IMR-90 (cell line): ENCODE data around the gene SLC38A3. TPM values are rescaled to one million over a fixed set of nuclear protein-coding genes. Genes with fewer than 3 reads are reported as not detected.

Experiments used
- ATAC-seq: fragments of 200-7000 bp; cut with Tn5 transposase; 2 replicates; pipeline ENCODE4 v1.9.1; 2020; ENCODE audit warnings: low read depth, mild to moderate bottlenecking, moderate library complexity
- BruUV-seq: library from RNA; stranded (reverse); fragments of 400-500 nt; replicated peaks from 2 replicates; lab custom pipeline; 2021; lab: Mats Ljungman, UMichigan
- CTCF ChIA-PET: fragments of 300-600 bp; formaldehyde crosslinking; extraction: SDS; loops from one replicate; lab custom pipeline; 2021; ENCODE audit warnings: antibody characterized with exemption; lab: Yijun Ruan, JAX
- POLR2A ChIA-PET: fragments of 300-600 bp; sonication (Branson Sonifier 250); formaldehyde crosslinking; loops from one replicate; lab custom pipeline; 2022; ENCODE audit warnings: antibody characterized with exemption; ENCODE audit not compliant: unreplicated experiment; lab: Charles Lee
- DNase-seq: peaks from one replicate; pipeline ENCODE4 v3.0.0; 2013
- H2AFZ ChIP-seq: replicated peaks from 2 replicates; pipeline ENCODE3; 2013; ENCODE audit warnings: low read length, mild to moderate bottlenecking; ENCODE audit not compliant: poor library complexity
- H2AK5ac ChIP-seq: 2 replicates; pipeline ENCODE4 v1.6.1; 2013; ENCODE audit warnings: low read depth, low read length, inconsistent platforms
- H2AK9ac ChIP-seq: replicated peaks from 2 replicates; pipeline ENCODE3; 2013; ENCODE audit warnings: mild to moderate bottlenecking, low read depth, low read length, moderate library complexity; ENCODE audit not compliant: poor library complexity
- H2BK120ac ChIP-seq: 2 replicates; pipeline ENCODE4 v1.6.1; 2013; ENCODE audit warnings: low read depth, low read length, inconsistent platforms
- H2BK15ac ChIP-seq: 3 replicates; pipeline ENCODE4 v1.6.1; 2013; ENCODE audit warnings: low read depth, low read length, inconsistent platforms
- H2BK20ac ChIP-seq: 2 replicates; pipeline ENCODE4 v1.6.1; 2013; ENCODE audit warnings: low read depth, mild to moderate bottlenecking, inconsistent platforms, low read length, moderate library complexity
- H2BK5ac ChIP-seq: 2 replicates; pipeline ENCODE4 v1.6.1; 2013; ENCODE audit warnings: mild to moderate bottlenecking, low read depth, low read length, inconsistent platforms; ENCODE audit not compliant: poor library complexity, severe bottlenecking
- H3K14ac ChIP-seq: replicated peaks from 2 replicates; pipeline ENCODE4 v1.6.1; 2013; ENCODE audit warnings: low read depth, low read length, inconsistent platforms
- H3K18ac ChIP-seq: 2 replicates; pipeline ENCODE4 v1.6.1; 2013; ENCODE audit warnings: low read depth, low read length, control low read depth
- H3K23ac ChIP-seq: 2 replicates; pipeline ENCODE4 v1.6.1; 2013; ENCODE audit warnings: low read depth, low read length, inconsistent platforms
- H3K27ac ChIP-seq: 2 replicates; pipeline ENCODE4 v1.5.1; 2013; ENCODE audit warnings: mild to moderate bottlenecking, control low read depth, low read length; ENCODE audit not compliant: insufficient read depth
- H3K27me3 ChIP-seq: 2 replicates; pipeline ENCODE4 v1.6.1; 2013; ENCODE audit warnings: low read length; ENCODE audit not compliant: control insufficient read depth, insufficient read depth
- H3K36me3 ChIP-seq: 2 replicates; pipeline ENCODE4 v1.6.1; 2013; ENCODE audit warnings: low read length, mixed read lengths; ENCODE audit not compliant: control insufficient read depth, insufficient read depth
- H3K4ac ChIP-seq: 2 replicates; pipeline ENCODE4 v1.6.1; 2013; ENCODE audit warnings: low read depth, low read length, inconsistent platforms
- H3K4me1 ChIP-seq: 2 replicates; pipeline ENCODE4 v1.6.1; 2013; ENCODE audit warnings: low read length, mixed read lengths; ENCODE audit not compliant: control insufficient read depth, insufficient read depth
- H3K4me2 ChIP-seq: 2 replicates; pipeline ENCODE4 v1.6.1; 2013; ENCODE audit warnings: low read depth, mild to moderate bottlenecking, control low read depth, low read length, moderate library complexity
- H3K4me3 ChIP-seq: 2 replicates; pipeline ENCODE4 v1.5.1; 2013; ENCODE audit warnings: low read depth, mild to moderate bottlenecking, control low read depth, low read length, moderate library complexity; ENCODE audit not compliant: insufficient read depth
- H3K56ac ChIP-seq: 2 replicates; pipeline ENCODE4 v1.6.1; 2013; ENCODE audit warnings: low read length, inconsistent platforms; ENCODE audit not compliant: insufficient read depth; ENCODE audit errors: extremely low read depth
- H3K79me1 ChIP-seq, 2 experiments: 2 replicates each; pipeline ENCODE4 v1.6.1; 2013; ENCODE audit warnings: low read length in 2 of 2, inconsistent platforms in 1 of 2, low read depth in 1 of 2
- H3K9ac ChIP-seq: 2 replicates; pipeline ENCODE4 v1.6.1; 2013; ENCODE audit warnings: low read depth, low read length, control low read depth
- H3K9me1 ChIP-seq: 2 replicates; pipeline ENCODE4 v1.6.1; 2013; ENCODE audit warnings: low read length, inconsistent platforms; ENCODE audit not compliant: insufficient read depth
- H3K9me3 ChIP-seq: 2 replicates; pipeline ENCODE4 v1.6.1; 2013; ENCODE audit warnings: low read length; ENCODE audit not compliant: control insufficient read depth, insufficient read depth
- H4K20me1 ChIP-seq: 2 replicates; pipeline ENCODE4 v1.6.1; 2013; ENCODE audit warnings: low read length, inconsistent platforms; ENCODE audit not compliant: insufficient read depth
- H4K5ac ChIP-seq: 2 replicates; pipeline ENCODE4 v1.6.1; 2013; ENCODE audit warnings: mild to moderate bottlenecking, low read depth, low read length, control low read depth
- H4K8ac ChIP-seq, 2 experiments: 2 replicates each; pipeline ENCODE4 v1.6.1; 2013; ENCODE audit warnings: low read depth in 2 of 2, low read length in 2 of 2, control low read depth in 1 of 2, inconsistent platforms in 1 of 2
- H4K91ac ChIP-seq: 2 replicates; pipeline ENCODE4 v1.6.1; 2013; ENCODE audit warnings: low read depth, low read length, inconsistent platforms; ENCODE audit not compliant: insufficient read depth
- BHLHE40 ChIP-seq: fragments of 150-350 bp; IDR thresholded peaks from 2 replicates; pipeline ENCODE4 v1.6.1; 2016; ENCODE audit warnings: mild to moderate bottlenecking, low read depth, low read length
- CHD1 ChIP-seq: IDR thresholded peaks from 2 replicates; pipeline ENCODE4 v1.6.1; 2012; ENCODE audit warnings: low read depth, low read length, improper control_type of control experiment
- FOS ChIP-seq: fragments of 150-350 bp; IDR thresholded peaks from 2 replicates; pipeline ENCODE4 v1.6.1; 2016; ENCODE audit warnings: low read depth, low read length
- MAZ ChIP-seq: IDR thresholded peaks from 2 replicates; pipeline ENCODE4 v1.6.1; 2012; ENCODE audit warnings: low read depth, mild to moderate bottlenecking, low read length, improper control_type of control experiment, moderate library complexity, borderline replicate concordance
- MXI1 ChIP-seq: IDR thresholded peaks from 2 replicates; pipeline ENCODE4 v1.6.1; 2012; ENCODE audit warnings: low read depth, mild to moderate bottlenecking, low read length, moderate library complexity, borderline replicate concordance
- POLR2A ChIP-seq: IDR thresholded peaks from 2 replicates; pipeline ENCODE4 v1.6.1; 2012; ENCODE audit warnings: mild to moderate bottlenecking, low read depth, low read length
- RFX5 ChIP-seq: IDR thresholded peaks from 2 replicates; pipeline ENCODE4 v1.8.0; 2012; ENCODE audit warnings: low read depth, mild to moderate bottlenecking, low read length, moderate library complexity
- WGBS, 2 experiments: methylation state at CpG; one replicate each; pipeline versions ENCODE4 v1.1.5 to v1.1.7; 2013; ENCODE audit warnings: missing lambda C conversion rate in 2 of 2; ENCODE audit not compliant: insufficient read length in 1 of 2; ENCODE audit errors: extremely low coverage in 2 of 2; 5-methylcytosine and 5-hydroxymethylcytosine counted together
- dilution Hi-C: fragments of 300-500 bp; cut with HindIII; formaldehyde crosslinking; loops from one replicate; pipeline ENCODE4 v1.14.3; 2018; ENCODE audit warnings: low sequenced_read_pairs; ENCODE audit not compliant: unreplicated experiment
- in situ Hi-C: fragments of 300-500 bp; cut with MboI; formaldehyde crosslinking; loops from 3 replicates; pipeline ENCODE4 v1.14.3; 2019; ENCODE audit warnings: low sequenced_read_pairs, inconsistent platforms, mixed read lengths
- intact Hi-C: fragments of 100-400 bp; cut with micrococcal nuclease; formaldehyde crosslinking; loops from 2 replicates; pipeline ENCODE4 v1.10.0; 2022
- polyA plus RNA-seq, 3 experiments: library from polyadenylated mRNA; depleted of rRNA; stranded (reverse); fragments of >200 nt; gene quantifications; 2 replicates each; pipeline ENCODE4 v1.2.3, GENCODE V29; 2012; ENCODE audit warnings: low replicate concordance in 1 of 3
- total RNA-seq: library from RNA; depleted of rRNA; stranded (reverse); fragments of >200 nt; gene quantifications from 2 replicates; pipeline ENCODE4 v1.2.3, GENCODE V29; 2012
- TF ChIP-seq, protein P1 (sequence below): fragments of 150-350 bp; IDR thresholded peaks from 2 replicates; pipeline ENCODE4 v1.6.1; 2017; ENCODE audit warnings: mild to moderate bottlenecking, antibody characterized with exemption, low read length, low read depth
- TF ChIP-seq, protein P2 (sequence below): conservative IDR thresholded peaks from 2 replicates; pipeline ENCODE4 v1.5.1; 2012; ENCODE audit warnings: mild to moderate bottlenecking, low read depth, low read length, improper control_type of control experiment

Gene SLC38A3
- total and polyA plus RNA-seq, 2 of the 4 experiments (the other 2 are of a cell fraction): 0.12 to 0.36 TPM

DNA sequence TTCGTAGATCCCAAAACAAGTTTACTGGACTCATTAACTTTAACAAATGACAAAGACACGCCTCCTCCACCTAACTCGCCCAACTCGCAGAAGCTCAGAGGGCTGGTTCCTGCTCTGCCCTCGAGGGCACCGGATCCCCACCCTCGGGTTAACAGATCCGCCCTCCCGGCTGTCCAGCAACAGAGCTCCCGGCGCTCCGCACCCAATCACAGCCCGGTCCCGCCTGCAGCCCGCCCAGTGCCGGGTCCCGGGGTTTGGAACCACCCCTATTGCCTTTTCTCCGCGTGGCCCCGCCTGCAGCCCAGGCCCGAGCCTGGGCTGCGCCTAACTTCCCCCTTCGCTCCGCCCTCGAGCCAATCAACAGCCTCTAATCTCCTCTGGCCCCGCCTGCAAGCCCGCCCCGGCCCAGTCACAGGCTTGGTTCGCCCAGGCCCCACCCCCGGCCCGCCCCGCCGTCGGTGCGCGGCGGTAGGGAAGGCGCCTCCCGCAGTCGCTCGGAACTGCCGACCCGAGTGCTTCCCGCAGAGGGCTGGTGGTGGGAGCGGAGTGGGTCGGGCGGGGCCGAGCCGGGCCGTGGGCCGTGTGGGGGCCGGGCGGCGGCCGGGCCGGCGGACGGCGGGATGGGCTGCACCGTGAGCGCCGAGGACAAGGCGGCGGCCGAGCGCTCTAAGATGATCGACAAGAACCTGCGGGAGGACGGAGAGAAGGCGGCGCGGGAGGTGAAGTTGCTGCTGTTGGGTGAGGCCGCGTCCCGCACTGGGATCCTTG lies 30.8 kb downstream of the SLC38A3 start, which contains the start of gene GNAI2:
TSS of gene GNAI2 (plus strand) at position 489 of the 768 bp plus-strand sequence. CDS start at position 621, 132 bp downstream.
- Histone ChIP-seq H4K91ac (peak within 1 kb of the TSS; percentile 80), H3K79me1 (peaks cover 0 to 32% of the 10 kb centered on the region in 2 experiments; a peak in 2 of 4 replicates), H2BK120ac (no peak within 1 kb of the TSS), H3K9ac (peak within 1 kb of the TSS; percentile 98), H4K20me1 (peaks cover 46% of the 10 kb centered on the region), H3K56ac (peak within 1 kb of the TSS; percentile 84), H3K4me1 (peaks cover 11% of the 10 kb centered on the region; the same call in 1 of the 2 replicates), H3K23ac (peak within 1 kb of the TSS; percentile 97), H3K27ac (peak within 1 kb of the TSS; percentile 97), H2BK15ac (no peak within 1 kb of the TSS; the same call in 2 of the 3 replicates), H2BK5ac (peak within 1 kb of the TSS; percentile 90), H3K4ac (peak within 1 kb of the TSS; percentile 98), H2AFZ (peak within 1 kb of the TSS; percentile 80), H3K27me3 (no peaks in the 10 kb centered on the region), H3K14ac (peak within 1 kb of the TSS; percentile 98), H3K9me3 (no peaks in the 10 kb centered on the region), H3K4me3 (peak within 1 kb of the TSS; percentile 82), H2AK9ac (peak within 1 kb of the TSS; percentile 100), H4K8ac (peak within 1 kb of the TSS; percentile 48 to 87; a peak in 3 of 4 replicates), H3K9me1 (peaks cover 7% of the 10 kb centered on the region), H3K36me3 (peaks cover 9% of the 10 kb centered on the region; the same call in 1 of the 2 replicates), H4K5ac (peak within 1 kb of the TSS; percentile 92; the same call in 1 of the 2 replicates), H2BK20ac (no peak within 1 kb of the TSS), H3K4me2 (peak within 1 kb of the TSS; percentile 97), H2AK5ac (peak within 1 kb of the TSS; percentile 99), H3K18ac (peak within 1 kb of the TSS; percentile 37; the same call in 1 of the 2 replicates)
- TF ChIP-seq FOS (no peak), POLR2A (peak; percentile 98), MAZ (peak; percentile 54; the same call in 1 of the 2 replicates), BHLHE40 (no peak), RFX5 (peak; percentile 18; the same call in 1 of the 2 replicates), MXI1 (peak; percentile 55; the same call in 1 of the 2 replicates), CHD1 (0 out of 2 replicates have a peak, but pooled peaks have one; percentile 16)
- TF ChIP-seq, protein P1, sequence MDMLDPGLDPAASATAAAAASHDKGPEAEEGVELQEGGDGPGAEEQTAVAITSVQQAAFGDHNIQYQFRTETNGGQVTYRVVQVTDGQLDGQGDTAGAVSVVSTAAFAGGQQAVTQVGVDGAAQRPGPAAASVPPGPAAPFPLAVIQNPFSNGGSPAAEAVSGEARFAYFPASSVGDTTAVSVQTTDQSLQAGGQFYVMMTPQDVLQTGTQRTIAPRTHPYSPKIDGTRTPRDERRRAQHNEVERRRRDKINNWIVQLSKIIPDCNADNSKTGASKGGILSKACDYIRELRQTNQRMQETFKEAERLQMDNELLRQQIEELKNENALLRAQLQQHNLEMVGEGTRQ: peak; percentile 51; the same call in 1 of the 2 replicates
- TF ChIP-seq, protein P2, sequence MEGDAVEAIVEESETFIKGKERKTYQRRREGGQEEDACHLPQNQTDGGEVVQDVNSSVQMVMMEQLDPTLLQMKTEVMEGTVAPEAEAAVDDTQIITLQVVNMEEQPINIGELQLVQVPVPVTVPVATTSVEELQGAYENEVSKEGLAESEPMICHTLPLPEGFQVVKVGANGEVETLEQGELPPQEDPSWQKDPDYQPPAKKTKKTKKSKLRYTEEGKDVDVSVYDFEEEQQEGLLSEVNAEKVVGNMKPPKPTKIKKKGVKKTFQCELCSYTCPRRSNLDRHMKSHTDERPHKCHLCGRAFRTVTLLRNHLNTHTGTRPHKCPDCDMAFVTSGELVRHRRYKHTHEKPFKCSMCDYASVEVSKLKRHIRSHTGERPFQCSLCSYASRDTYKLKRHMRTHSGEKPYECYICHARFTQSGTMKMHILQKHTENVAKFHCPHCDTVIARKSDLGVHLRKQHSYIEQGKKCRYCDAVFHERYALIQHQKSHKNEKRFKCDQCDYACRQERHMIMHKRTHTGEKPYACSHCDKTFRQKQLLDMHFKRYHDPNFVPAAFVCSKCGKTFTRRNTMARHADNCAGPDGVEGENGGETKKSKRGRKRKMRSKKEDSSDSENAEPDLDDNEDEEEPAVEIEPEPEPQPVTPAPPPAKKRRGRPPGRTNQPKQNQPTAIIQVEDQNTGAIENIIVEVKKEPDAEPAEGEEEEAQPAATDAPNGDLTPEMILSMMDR: 0 out of 2 replicates have a peak, but pooled peaks have one; percentile 2
- POLR2A ChIA-PET: interaction anchor here (0.6 to 1.4 kb wide), 2 partner anchors 11 to 28 kb away, joined by 3 to 6 read pairs; no protein-coding TSS in a partner anchor
- CTCF ChIA-PET: interaction anchor here (0.7 to 1.1 kb wide), 2 partner anchors 9 to 11 kb away, joined by 4 to 6 read pairs; no protein-coding TSS in a partner anchor
- intact Hi-C loops (no loop called here), dilution Hi-C loops (no loop called here), in situ Hi-C loops (no loop called here)
- 0% methylated on average over 23 of the region's 75 CpGs; no CpG with 5 or more reads in 1 of the 2 experiments for WGBS, 2 experiments
- DNase-seq (peak; percentile 96), ATAC-seq (peak; percentile 91)
- no TSS peak for BruUV-seq
